ENCODE measurements around the gene TMEM233.
A peak's percentile ranks its signal among the peaks of the same experiment; 100 is the strongest.

TMEM233 gene
- 0 to 1.5 (median 0) reads per million in 17 experiments for total RNA-seq

GRCh38 chr12:119593578-119594398 lies at the start of gene TMEM233:
Gene TMEM233, plus strand, starts transcription at chr12:119593774. Its CDS starts 75 bp downstream, at chr12:119593849.
- DNase-seq: no peak

GRCh38 chr12:119544765-119545625 lies 48.6 kb upstream of the TMEM233 start:
- DNase-seq: peak; percentile 62 to 80 (median 78)

- no peak for DNase-seq
These were observed 47.2 kb upstream of the TMEM233 start for GRCh38 chr12:119546340-119546739.

- no peak for DNase-seq
These were observed 46.6 kb upstream of the TMEM233 start for GRCh38 chr12:119547001-119547400.

- no peak for DNase-seq
These were observed 36.7 kb upstream of the TMEM233 start for GRCh38 chr12:119556854-119557253.

- DNase-seq: no peak
These were observed 28.2 kb upstream of the TMEM233 start for GRCh38 chr12:119565404-119565803.

- DNase-seq: no peak
These were observed 22.8 kb upstream of the TMEM233 start for GRCh38 chr12:119570771-119571170.

- DNase-seq: no peak
These were observed 20.5 kb upstream of the TMEM233 start for GRCh38 chr12:119573086-119573485.

GRCh38 chr12:119574255-119574654 lies 19.3 kb upstream of the TMEM233 start:
- no peak for DNase-seq

- no peak for DNase-seq
These were observed 17.3 kb upstream of the TMEM233 start for GRCh38 chr12:119576118-119576810.

- no peak for DNase-seq
These were observed 16.7 kb upstream of the TMEM233 start for GRCh38 chr12:119576915-119577314.

- DNase-seq: no peak
These were observed 15.5 kb upstream of the TMEM233 start for GRCh38 chr12:119578112-119578511.

- DNase-seq: peak in 2 of 4 experiments; percentile 19 to 38
These were observed 4.5 kb upstream of the TMEM233 start for GRCh38 chr12:119589097-119589496.

GRCh38 chr12:119589634-119590033 lies 3.9 kb upstream of the TMEM233 start:
- DNase-seq: no peak

- DNase-seq: no peak
These were observed 1.3 kb upstream of the TMEM233 start for GRCh38 chr12:119592232-119592631.

- DNase-seq: no peak
These were observed 791 bp downstream of the TMEM233 start for GRCh38 chr12:119594399-119594730.

- DNase-seq: no peak
These were observed 1.3 kb downstream of the TMEM233 start for GRCh38 chr12:119594772-119595445.

- DNase-seq: no peak
These were observed 4.6 kb downstream of the TMEM233 start for GRCh38 chr12:119598159-119598558.

- no peak for DNase-seq
These were observed 8.5 kb downstream of the TMEM233 start for GRCh38 chr12:119601877-119602733.

GRCh38 chr12:119602734-119603094 lies 9.1 kb downstream of the TMEM233 start:
- no peak for DNase-seq

GRCh38 chr12:119603767-119604166 lies 10.2 kb downstream of the TMEM233 start:
- no peak for DNase-seq

GRCh38 chr12:119609358-119609757 lies 15.8 kb downstream of the TMEM233 start:
- DNase-seq: no peak

Data from suppressor macrophage (primary cell).